C4-2B (cell line): ENCODE data around the gene TTLL3.

Experiments used
- H3K27ac ChIP-seq: fragments of 450-650 bp; 2 replicates; pipeline ENCODE4 v1.5.1; 2017
- CTCF ChIP-seq: fragments of 450-650 bp; conservative IDR thresholded peaks from 2 replicates; pipeline ENCODE4 v1.5.1; 2017; ENCODE audit warnings: mild to moderate bottlenecking
- ZFX ChIP-seq: fragments of 450-650 bp; IDR thresholded peaks from 2 replicates; pipeline ENCODE4 v1.6.1; 2017

The TTLL3 gene

DNA sequence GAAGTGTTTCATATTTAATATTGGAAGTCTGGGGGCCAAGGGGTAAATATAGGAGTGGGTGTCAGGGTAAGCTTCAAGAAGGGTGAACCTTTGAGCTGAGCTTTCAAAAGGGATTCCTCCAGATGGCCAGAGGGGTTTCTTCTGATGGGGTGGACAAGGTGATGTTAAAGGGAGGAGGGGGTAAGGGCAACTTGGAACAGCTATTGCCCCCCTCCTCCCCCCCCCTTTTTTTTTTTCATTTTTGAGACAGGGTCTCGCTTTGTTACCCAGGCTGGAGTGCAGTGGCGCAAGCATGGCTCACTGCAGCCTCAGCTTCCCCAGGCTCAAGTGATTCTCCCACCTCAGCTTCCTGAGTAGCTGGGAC, 2.1 kb upstream of the TTLL3 start:
- TF ChIP-seq ZFX (no peak), CTCF (no peak)
- no peak overlapping the region; the same call in 1 of the 2 replicates for H3K27ac ChIP-seq

- H3K27ac ChIP-seq = no peak overlapping the region; the same call in 1 of the 2 replicates
- no peak for TF ChIP-seq ZFX
- no peak; the same call in 1 of the 2 replicates for TF ChIP-seq CTCF
Observed at GRCh38 chr3:9808345-9809037, 1.6 kb upstream of the TTLL3 start.

DNA sequence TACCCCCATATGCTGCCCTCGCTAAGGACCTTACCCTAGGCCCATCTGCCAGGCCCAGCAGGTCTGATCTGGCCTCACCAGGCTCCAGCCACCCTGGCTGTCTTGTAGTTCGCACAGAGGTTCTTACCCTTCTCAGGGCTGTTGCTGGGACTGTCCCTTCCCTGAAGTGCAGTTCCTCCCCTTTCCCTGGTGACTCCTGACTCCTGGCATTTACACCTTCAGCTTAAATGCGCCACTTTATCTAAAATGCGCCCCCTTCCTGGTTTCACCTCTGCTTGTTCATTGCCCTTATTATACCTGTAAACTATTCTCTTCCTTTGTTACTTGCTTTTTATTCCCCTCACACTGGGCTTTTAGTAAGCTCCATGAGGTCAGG, 835 bp upstream of the TTLL3 start:
- TF ChIP-seq CTCF (no peak), ZFX (no peak)

DNA sequence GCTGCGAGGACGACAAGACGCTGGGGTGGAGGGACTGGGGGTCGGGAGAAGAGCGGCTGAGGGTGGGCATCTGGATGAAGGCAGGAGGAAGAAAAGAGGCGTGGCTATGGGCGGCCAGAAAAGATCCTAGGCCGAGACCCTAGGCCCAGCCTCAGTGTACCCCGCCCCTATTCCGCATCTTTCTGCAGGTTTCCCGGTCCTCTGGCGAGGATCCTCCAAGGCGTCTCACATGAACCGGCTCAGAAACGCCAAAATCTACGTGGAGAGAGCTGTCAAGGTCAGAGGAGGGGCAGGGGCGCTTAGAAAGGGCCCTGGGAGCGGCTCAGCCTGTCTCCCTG, 340 bp downstream of the TTLL3 start:
- TF ChIP-seq ZFX (no peak), CTCF (no peak)
- peak overlapping the region; percentile 70 for H3K27ac ChIP-seq

More for the DNA sequence above, 835 bp upstream of the TTLL3 start:
- H3K27ac ChIP-seq = peak overlapping the region; percentile 70

DNA sequence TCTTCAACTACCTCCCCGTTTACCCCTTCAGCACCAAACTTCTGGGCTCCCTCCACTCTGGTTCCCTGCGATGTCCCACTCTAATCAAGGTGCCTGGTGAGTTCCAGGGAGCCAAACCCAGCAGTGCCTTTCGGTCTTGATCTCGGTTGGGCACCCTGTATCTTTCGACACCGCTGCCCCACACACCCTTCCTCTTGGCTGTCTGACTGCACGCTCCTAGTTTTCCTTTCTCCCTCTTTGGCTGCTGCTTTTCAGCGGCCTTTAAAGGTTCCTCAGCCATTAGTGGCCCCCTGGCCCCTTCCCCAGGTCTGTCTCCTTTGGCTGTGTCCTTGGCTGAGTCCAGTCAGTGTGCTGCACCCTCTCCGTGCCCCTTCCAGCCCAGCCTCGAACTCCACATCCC, 784 bp downstream of the TTLL3 start:
- TF ChIP-seq ZFX (no peak), CTCF (no peak)
- no peak overlapping the region; the same call in 1 of the 2 replicates for H3K27ac ChIP-seq

GRCh38 chr3:9812870-9813483, 2.9 kb downstream of the TTLL3 start:
- TF ChIP-seq ZFX (no peak), CTCF (no peak)
- H3K27ac ChIP-seq = no peak overlapping the region

DNA sequence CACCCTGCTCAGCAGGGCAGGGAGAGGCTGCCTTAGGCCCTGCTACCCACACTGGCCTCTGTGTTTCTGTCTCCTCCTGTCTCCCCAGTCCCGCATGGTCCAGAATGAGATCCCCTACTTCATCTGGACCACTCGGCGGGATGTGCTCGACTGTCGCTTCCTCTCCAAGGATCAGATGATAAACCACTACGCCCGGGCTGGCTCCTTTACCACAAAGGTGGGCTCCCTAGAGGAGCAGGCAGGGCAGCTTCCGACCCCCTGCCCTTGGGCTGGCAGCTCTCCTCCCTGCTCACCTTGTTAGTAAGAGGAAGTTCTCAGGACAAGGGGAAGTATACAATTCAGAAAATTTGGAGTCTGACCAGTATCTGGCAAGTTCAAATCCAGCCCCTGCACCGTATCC, 5.9 kb downstream of the TTLL3 start:
- TF ChIP-seq ZFX (no peak), CTCF (no peak)
- H3K27ac ChIP-seq = no peak overlapping the region
